H1 (cell line): ENCODE results near the gene STX11. TPM values are rescaled to one million over a fixed set of nuclear protein-coding genes. Genes with fewer than 3 reads are reported as not detected.

ENCODE experiments used
- ATF3 ChIP-seq: IDR thresholded peaks from 2 replicates; pipeline ENCODE4 v1.6.1; 2011; ENCODE audit warnings: low read depth, mild to moderate bottlenecking, low read length; ENCODE audit not compliant: insufficient read depth
- BCL11A ChIP-seq, 2 experiments: IDR thresholded peaks; one replicate each; pipeline ENCODE4 v1.6.1; 2011; ENCODE audit warnings: low read depth in 2 of 2, low read length in 2 of 2, mild to moderate bottlenecking in 2 of 2
- BRCA1 ChIP-seq: IDR thresholded peaks from 2 replicates; pipeline ENCODE4 v1.6.1; 2012; ENCODE audit warnings: low read depth, low read length, improper control_type of control experiment
- CBX5 ChIP-seq: fragments of 300-800, 300-1000 bp; sonication (generic); IDR thresholded peaks from 2 replicates; pipeline ENCODE4 v1.7.1; 2016; ENCODE audit warnings: antibody characterized with exemption, low read length, low read depth
- CHD7 ChIP-seq: fragments of 300-600 bp; sonication (generic); IDR thresholded peaks from 2 replicates; pipeline ENCODE4 v1.7.1; 2012; ENCODE audit warnings: low read length, moderate library complexity, mild to moderate bottlenecking, inconsistent platforms; ENCODE audit not compliant: insufficient replicate concordance
- CREB1 ChIP-seq: IDR thresholded peaks from 2 replicates; pipeline ENCODE4 v1.6.1; 2012; ENCODE audit warnings: inconsistent platforms
- KDM1A ChIP-seq: fragments of 200-600, 300-600 bp; sonication (generic); IDR thresholded peaks from 2 replicates; pipeline ENCODE4 v1.7.1; 2016; ENCODE audit warnings: mild to moderate bottlenecking, low read length, borderline replicate concordance
- POU5F1 ChIP-seq: IDR thresholded peaks from 2 replicates; pipeline ENCODE4 v1.6.1; 2011; ENCODE audit warnings: low read depth, mild to moderate bottlenecking, low read length, moderate library complexity
- RAD21 ChIP-seq, 2 experiments: IDR thresholded peaks in 1 of 2; conservative IDR thresholded peaks in 1 of 2; 2 replicates each; pipeline ENCODE4 v1.6.1; 2011; ENCODE audit warnings: low read depth in 2 of 2, low read length in 2 of 2, improper control_type of control experiment in 1 of 2, inconsistent platforms in 1 of 2, mild to moderate bottlenecking in 1 of 2, moderate library complexity in 1 of 2
- SP2 ChIP-seq: IDR thresholded peaks from 2 replicates; pipeline ENCODE4 v1.6.1; 2012; ENCODE audit warnings: mild to moderate bottlenecking, low read length, inconsistent platforms
- TAF1 ChIP-seq: IDR thresholded peaks from 2 replicates; pipeline ENCODE4 v1.6.1; 2011; ENCODE audit warnings: mild to moderate bottlenecking, low read depth, low read length
- TEAD4 ChIP-seq: IDR thresholded peaks from 2 replicates; pipeline ENCODE4 v1.6.1; 2012; ENCODE audit warnings: low read depth, low read length, inconsistent platforms, mixed read lengths
- polyA plus RNA-seq, 7 experiments: library from polyadenylated mRNA; depleted of rRNA in 3 of 7; stranded (reverse) in 5 of 7; unstranded in 2 of 7; fragments of >200 nt in 5 of 7; fragments of 200-250 nt in 2 of 7; gene quantifications; 1 replicate in 5 of 7; 2 replicates in 1 of 7; 4 replicates in 1 of 7; pipeline versions ENCODE4 v1.2.1 to v1.2.3, GENCODE V29; 2011 to 2013; ENCODE audit warnings: missing spikeins in 2 of 7, mixed read lengths in 2 of 7
- total RNA-seq: library from RNA; stranded (reverse); fragmentation: NEBNext Ultra II Directional; extraction: Animal tissue kit (Norgen Biotek cat#: 25700); gene quantifications from 2 replicates; pipeline ENCODE4 v1.2.1, GENCODE V29; 2021

The STX11 gene
- total and polyA plus RNA-seq, 2 of the 8 experiments (the other 6 are each of a cell fraction or from before 2014, with no cell fraction given) = 0.15 to 0.34 TPM

- TF ChIP-seq CHD7 (no peak), SP2 (no peak), CBX5 (no peak), ATF3 (no peak), TAF1 (no peak), BRCA1 (no peak), TEAD4 (no peak), BCL11A (IDR thresholded peaks at IDR 0.05; ENCODE audit: low read depth in 2 of 2, low read length in 2 of 2) (no peak), KDM1A (no peak), POU5F1 (no peak), RAD21 (IDR thresholded peaks at IDR 0.05 in 1 of 2, conservative IDR thresholded peaks at IDR 0.05 in 1 of 2; ENCODE audit: low read depth in 2 of 2, low read length in 2 of 2) (no peak), CREB1 (no peak)
Observed at GRCh38 chr6:144113366-144113765, 37.0 kb upstream of the STX11 start (continued).
